IMR-90 (cell line): ENCODE results near the gene CGNL1. TPM values are rescaled to one million over a fixed set of nuclear protein-coding genes. Genes with fewer than 3 reads are reported as not detected.

Source experiments
- BHLHE40 ChIP-seq: fragments of 150-350 bp; IDR thresholded peaks from 2 replicates; pipeline ENCODE4 v1.6.1; 2016; ENCODE audit warnings: mild to moderate bottlenecking, low read depth, low read length
- CEBPB ChIP-seq: IDR thresholded peaks from 2 replicates; pipeline ENCODE4 v1.6.1; 2012; ENCODE audit warnings: low read depth, low read length, improper control_type of control experiment
- FOS ChIP-seq: fragments of 150-350 bp; IDR thresholded peaks from 2 replicates; pipeline ENCODE4 v1.6.1; 2016; ENCODE audit warnings: low read depth, low read length
- NFE2L2 ChIP-seq: fragments of 150-350 bp; IDR thresholded peaks from 2 replicates; pipeline ENCODE4 v1.6.1; 2016; ENCODE audit warnings: low read depth, mild to moderate bottlenecking, low read length
- SMC3 ChIP-seq: fragments of 150-350 bp; IDR thresholded peaks from 2 replicates; pipeline ENCODE4 v1.6.1; 2016; ENCODE audit warnings: low read depth, mild to moderate bottlenecking, antibody characterized with exemption, low read length, moderate library complexity
- polyA plus RNA-seq, 3 experiments: library from polyadenylated mRNA; depleted of rRNA; stranded (reverse); fragments of >200 nt; gene quantifications; 2 replicates each; pipeline ENCODE4 v1.2.3, GENCODE V29; 2012; ENCODE audit warnings: low replicate concordance in 1 of 3
- total RNA-seq: library from RNA; depleted of rRNA; stranded (reverse); fragments of >200 nt; gene quantifications from 2 replicates; pipeline ENCODE4 v1.2.3, GENCODE V29; 2012
- TF ChIP-seq, protein P1 (sequence below): fragments of 150-350 bp; IDR thresholded peaks from 2 replicates; pipeline ENCODE4 v1.6.1; 2017; ENCODE audit warnings: mild to moderate bottlenecking, antibody characterized with exemption, low read length, low read depth

CGNL1 gene
- total and polyA plus RNA-seq, 2 of the 4 experiments (the other 2 are of a cell fraction): 0.07 to 0.18 TPM

DNA sequence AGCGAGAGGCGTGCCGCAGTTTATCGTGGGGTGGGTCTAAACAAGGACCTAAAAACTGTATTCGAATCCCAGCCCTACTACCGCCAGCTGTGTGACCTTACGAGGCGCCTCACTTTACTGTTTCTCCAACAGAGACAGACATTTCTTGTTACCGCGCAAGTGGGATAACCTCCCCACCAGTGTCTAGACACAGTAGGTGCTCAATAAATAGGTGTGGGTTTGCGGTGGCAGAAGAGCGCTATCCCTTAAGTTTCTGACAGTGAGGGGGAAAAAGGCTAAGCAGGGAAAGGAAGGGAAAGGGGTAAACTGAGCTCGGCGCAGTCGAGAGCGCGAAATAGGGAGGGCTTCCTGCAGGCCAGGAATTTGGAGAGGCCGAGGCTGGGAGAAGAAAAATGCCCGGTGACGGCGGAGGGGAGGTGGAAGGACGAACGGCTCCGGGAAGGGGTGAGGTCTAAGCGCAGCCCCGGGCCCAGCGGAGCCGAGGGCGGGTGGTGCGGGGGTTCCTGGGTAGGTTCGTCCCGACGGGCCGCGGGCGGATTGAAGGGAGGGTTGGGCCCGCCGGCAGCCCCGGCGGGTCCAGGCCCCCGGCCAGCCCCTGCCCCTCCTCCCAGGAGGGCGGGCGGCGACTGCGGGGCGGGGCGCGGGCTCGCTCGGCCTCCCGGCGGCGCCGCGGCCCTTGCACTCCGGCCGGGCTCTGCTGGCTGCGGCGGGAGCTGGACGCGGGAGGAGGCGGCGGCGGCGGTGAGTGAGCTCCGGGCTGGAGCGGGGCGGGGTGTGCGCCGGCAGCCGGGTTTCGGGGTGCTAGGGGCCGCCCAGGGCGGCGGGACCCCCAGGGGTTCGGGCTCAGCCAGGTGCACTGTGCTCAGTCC is at the start of gene CGNL1 (continued):
- TF ChIP-seq, protein P1, sequence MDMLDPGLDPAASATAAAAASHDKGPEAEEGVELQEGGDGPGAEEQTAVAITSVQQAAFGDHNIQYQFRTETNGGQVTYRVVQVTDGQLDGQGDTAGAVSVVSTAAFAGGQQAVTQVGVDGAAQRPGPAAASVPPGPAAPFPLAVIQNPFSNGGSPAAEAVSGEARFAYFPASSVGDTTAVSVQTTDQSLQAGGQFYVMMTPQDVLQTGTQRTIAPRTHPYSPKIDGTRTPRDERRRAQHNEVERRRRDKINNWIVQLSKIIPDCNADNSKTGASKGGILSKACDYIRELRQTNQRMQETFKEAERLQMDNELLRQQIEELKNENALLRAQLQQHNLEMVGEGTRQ: no peak
- TF ChIP-seq NFE2L2 (no peak), SMC3 (no peak), CEBPB (no peak), FOS (no peak), BHLHE40 (no peak)
